Bone marrow (tissue), 2 donors: ENCODE results near the gene RAB3C.

ENCODE experiments used
- DNase-seq, 2 donors: peaks; one replicate each; lab custom pipeline; 2025; lab: John Stamatoyannopoulos, UW

RAB3C gene

GRCh38 chr5:58827463-58827862 is 244.6 kb downstream of the RAB3C start:
- no peak for DNase-seq

- DNase-seq = no peak
Observed at GRCh38 chr5:58828258-58828657, 245.4 kb downstream of the RAB3C start.

- DNase-seq = no peak
Observed at GRCh38 chr5:58834242-58835225, 251.7 kb downstream of the RAB3C start.

GRCh38 chr5:58836351-58836750 is 253.5 kb downstream of the RAB3C start:
- no peak for DNase-seq

- DNase-seq = no peak
Observed at GRCh38 chr5:58838729-58839128, 255.9 kb downstream of the RAB3C start.

GRCh38 chr5:58842852-58843251 is 260.0 kb downstream of the RAB3C start:
- no peak for DNase-seq

- no peak for DNase-seq
Observed at GRCh38 chr5:58844395-58844794, 261.5 kb downstream of the RAB3C start.

- no peak for DNase-seq
Observed at GRCh38 chr5:58847041-58847440, 264.2 kb downstream of the RAB3C start.

GRCh38 chr5:58849223-58849622 is 266.3 kb downstream of the RAB3C start:
- no peak for DNase-seq

GRCh38 chr5:58849921-58850667 is 267.2 kb downstream of the RAB3C start:
- peak in 1 of 2 donors; percentile 20 for DNase-seq

- DNase-seq = no peak
Observed at GRCh38 chr5:58851153-58851552, 268.3 kb downstream of the RAB3C start.

- no peak for DNase-seq
Observed at GRCh38 chr5:58851571-58851970, 268.7 kb downstream of the RAB3C start.

GRCh38 chr5:58852566-58852965 is 269.7 kb downstream of the RAB3C start:
- no peak for DNase-seq

GRCh38 chr5:58854441-58854840 is 271.6 kb downstream of the RAB3C start:
- DNase-seq = no peak

GRCh38 chr5:58855851-58856739 is 273.2 kb downstream of the RAB3C start:
- DNase-seq = no peak

GRCh38 chr5:58857609-58858008 is 274.7 kb downstream of the RAB3C start:
- DNase-seq = no peak

- DNase-seq = peak in 1 of 2 donors; percentile 64
Observed at GRCh38 chr5:58860680-58861079, 277.8 kb downstream of the RAB3C start.

GRCh38 chr5:58868931-58869330 is 286.1 kb downstream of the RAB3C start:
- DNase-seq = no peak

- DNase-seq = no peak
Observed at GRCh38 chr5:58871648-58872242, 288.9 kb downstream of the RAB3C start.

- DNase-seq = no peak
Observed at GRCh38 chr5:58872670-58873273, 289.9 kb downstream of the RAB3C start.

GRCh38 chr5:58875599-58875998 is 292.7 kb downstream of the RAB3C start:
- no peak for DNase-seq
